Measurements from ENCODE around the gene ZNF81. TPM values are rescaled to one million over a fixed set of nuclear protein-coding genes. Genes with fewer than 3 reads are reported as not detected.

Gene ZNF81
- total and polyA plus RNA-seq, 11 donors: 2.5 to 8.9 (median 6.8) TPM

DNA sequence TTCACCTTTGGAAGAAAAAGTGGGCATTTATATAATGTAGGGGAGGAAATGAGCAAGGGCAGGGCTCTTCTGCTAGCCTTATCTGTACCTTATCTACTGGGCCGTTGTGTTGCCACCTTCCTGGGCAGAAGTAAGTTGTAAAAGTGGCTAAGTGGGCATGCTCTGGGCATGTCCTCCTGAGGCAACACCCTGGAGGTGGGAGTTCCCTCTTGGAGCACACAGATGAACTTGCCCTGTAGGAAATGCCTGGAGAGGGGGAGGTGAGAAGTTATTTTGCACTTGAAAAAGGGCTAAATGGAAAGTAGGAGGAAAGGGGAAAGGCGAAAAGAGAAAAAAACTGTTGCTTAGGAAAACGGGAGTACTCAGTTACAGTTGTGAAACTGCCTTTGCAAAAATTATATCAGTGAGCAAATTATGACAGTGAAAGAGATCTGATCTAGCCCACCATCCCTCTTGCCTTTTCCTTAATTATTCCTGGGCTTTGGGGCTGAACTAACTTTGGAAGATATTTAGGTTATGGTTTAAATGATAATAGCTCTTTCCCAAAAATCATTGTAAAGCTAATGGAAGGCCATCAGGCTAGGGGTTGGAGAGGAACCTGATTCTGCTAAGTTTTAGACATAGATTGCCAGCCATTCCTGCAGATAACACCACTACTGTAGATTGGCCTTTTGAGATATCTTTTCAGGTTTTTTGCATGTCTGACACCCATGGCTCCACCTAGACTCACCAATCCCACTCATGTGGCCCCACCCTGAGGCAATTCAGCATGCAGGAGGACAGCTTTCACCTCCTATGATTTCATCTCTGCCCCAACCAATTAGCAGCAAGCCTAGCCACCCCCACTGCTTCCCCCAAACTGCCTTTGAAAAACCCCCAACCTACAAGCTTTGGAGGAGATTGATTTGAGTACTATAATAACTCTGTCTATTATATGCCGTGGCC is 20.5 kb upstream of the ZNF81 start:
- H3K27me3 ChIP-seq: peaks cover 0 to 8% (median 0%) of the 10 kb centered on the region in 9 donors
- no peak for TF ChIP-seq POLR2A (IDR thresholded peaks at IDR 0.05)
- 44 to 50% (median 46%) methylated on average over 4 of the region's 4 CpGs for WGBS, 4 donors
- no peak overlapping the region for H3K4me3 ChIP-seq
- no peak overlapping the region for H3K27ac ChIP-seq
- ATAC-seq (no peak), DNase-seq (no peak)
- H3K9me3 ChIP-seq: no peaks in the 10 kb centered on the region
- H3K36me3 ChIP-seq: no peaks in the 10 kb centered on the region
- H3K4me1 ChIP-seq: no peaks in the 10 kb centered on the region
- intact Hi-C loops (cut with DNase I): no loop called here

DNA sequence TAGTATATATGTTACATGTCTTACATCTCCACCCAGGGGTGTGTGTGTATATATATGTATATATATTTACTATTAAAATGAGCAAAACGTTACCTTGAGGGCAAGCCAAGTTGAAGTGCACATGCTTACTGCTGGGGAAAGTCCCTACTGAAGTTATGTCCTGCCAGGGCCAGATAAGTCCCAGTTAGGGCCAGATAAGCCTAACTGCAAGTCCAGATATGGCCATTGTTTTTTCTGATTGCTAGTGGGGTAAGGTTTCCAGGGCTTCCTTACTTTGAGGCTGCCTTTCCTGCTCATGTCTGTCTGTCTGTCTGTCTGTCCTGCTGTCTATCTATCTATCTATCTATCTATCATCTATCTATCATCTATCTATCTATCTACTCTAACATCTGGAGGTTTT is 19.3 kb upstream of the ZNF81 start:
- ATAC-seq (no peak), DNase-seq (no peak)
- intact Hi-C loops (cut with DNase I): no loop called here
- no peak overlapping the region for H3K27ac ChIP-seq
- 4 to 22% (median 10%) methylated on average over 1 of the region's 1 CpG for WGBS, 4 donors
- no peak overlapping the region for H3K4me3 ChIP-seq
- H3K27me3 ChIP-seq: peaks cover 0 to 8% (median 0%) of the 10 kb centered on the region in 9 donors
- TF ChIP-seq, protein P1, sequence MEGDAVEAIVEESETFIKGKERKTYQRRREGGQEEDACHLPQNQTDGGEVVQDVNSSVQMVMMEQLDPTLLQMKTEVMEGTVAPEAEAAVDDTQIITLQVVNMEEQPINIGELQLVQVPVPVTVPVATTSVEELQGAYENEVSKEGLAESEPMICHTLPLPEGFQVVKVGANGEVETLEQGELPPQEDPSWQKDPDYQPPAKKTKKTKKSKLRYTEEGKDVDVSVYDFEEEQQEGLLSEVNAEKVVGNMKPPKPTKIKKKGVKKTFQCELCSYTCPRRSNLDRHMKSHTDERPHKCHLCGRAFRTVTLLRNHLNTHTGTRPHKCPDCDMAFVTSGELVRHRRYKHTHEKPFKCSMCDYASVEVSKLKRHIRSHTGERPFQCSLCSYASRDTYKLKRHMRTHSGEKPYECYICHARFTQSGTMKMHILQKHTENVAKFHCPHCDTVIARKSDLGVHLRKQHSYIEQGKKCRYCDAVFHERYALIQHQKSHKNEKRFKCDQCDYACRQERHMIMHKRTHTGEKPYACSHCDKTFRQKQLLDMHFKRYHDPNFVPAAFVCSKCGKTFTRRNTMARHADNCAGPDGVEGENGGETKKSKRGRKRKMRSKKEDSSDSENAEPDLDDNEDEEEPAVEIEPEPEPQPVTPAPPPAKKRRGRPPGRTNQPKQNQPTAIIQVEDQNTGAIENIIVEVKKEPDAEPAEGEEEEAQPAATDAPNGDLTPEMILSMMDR (IDR thresholded peaks at IDR 0.05): no peak
- TF ChIP-seq POLR2A (IDR thresholded peaks at IDR 0.05): no peak
- no peaks in the 10 kb centered on the region for H3K4me1 ChIP-seq
- no peaks in the 10 kb centered on the region for H3K9me3 ChIP-seq
- no peaks in the 10 kb centered on the region for H3K36me3 ChIP-seq

DNA sequence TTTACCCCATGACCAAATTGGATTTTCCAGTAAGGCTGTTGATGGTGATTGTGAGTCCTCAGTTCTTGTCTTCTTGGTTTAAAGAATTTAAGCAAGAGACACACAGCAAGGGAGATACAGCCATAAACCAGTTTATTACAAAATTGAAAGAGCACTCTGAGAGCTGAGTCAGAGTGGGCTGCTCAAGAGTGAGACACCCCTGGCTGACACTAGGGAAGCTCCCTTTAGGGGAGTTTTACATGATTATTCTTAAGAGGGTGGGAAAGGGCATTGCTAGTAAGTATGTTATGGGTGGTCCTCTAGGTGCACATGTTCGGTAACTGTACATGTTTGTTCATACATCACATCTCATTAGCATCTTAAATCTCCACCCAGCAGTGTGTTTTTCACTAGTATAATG is 18.8 kb upstream of the ZNF81 start:
- no peak overlapping the region for H3K27ac ChIP-seq
- no peak for ATAC-seq
- H3K36me3 ChIP-seq: no peaks in the 10 kb centered on the region
- no peaks in the 10 kb centered on the region for H3K4me1 ChIP-seq
- no peak overlapping the region for H3K4me3 ChIP-seq
- TF ChIP-seq POLR2A (IDR thresholded peaks at IDR 0.05): no peak
- TF ChIP-seq, protein P1 (IDR thresholded peaks at IDR 0.05): no peak
- no peak for DNase-seq
- 86 to 96% (median 92%) methylated on average over 1 of the region's 1 CpG for WGBS, 4 donors
- H3K9me3 ChIP-seq: no peaks in the 10 kb centered on the region
- peaks cover 0 to 8% (median 0%) of the 10 kb centered on the region in 9 donors for H3K27me3 ChIP-seq
- intact Hi-C loops (cut with DNase I): no loop called here

DNA sequence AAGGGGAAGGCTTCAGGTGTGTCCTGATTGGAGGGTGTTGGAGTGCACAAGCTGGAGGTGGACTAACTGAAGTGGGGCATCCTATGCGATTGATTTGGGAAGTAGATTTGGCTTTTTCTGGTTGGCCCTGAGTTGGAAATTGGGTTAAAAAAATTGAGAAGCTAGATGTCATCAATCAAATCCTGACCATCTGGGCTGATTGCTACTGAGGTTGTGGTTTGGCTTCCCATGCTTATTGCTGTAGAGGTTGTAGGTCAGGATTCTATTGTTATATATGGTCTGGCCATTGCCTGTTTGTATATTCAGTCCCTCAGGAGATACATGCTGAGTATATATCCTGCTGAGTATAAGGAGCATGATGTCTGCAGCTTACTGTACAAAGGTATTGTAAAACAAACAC is 7.7 kb upstream of the ZNF81 start:
- H3K4me1 ChIP-seq: no peaks in the 10 kb centered on the region
- DNase-seq: no peak
- no peaks in the 10 kb centered on the region for H3K27me3 ChIP-seq
- H3K9me3 ChIP-seq: no peaks in the 10 kb centered on the region
- no peak overlapping the region for H3K4me3 ChIP-seq
- no peak for ATAC-seq
- WGBS, 4 donors: 79 to 96% (median 86%) methylated on average over 1 of the region's 1 CpG
- no peaks in the 10 kb centered on the region for H3K36me3 ChIP-seq
- no peak for TF ChIP-seq POLR2A (IDR thresholded peaks at IDR 0.05)
- TF ChIP-seq, protein P1 (IDR thresholded peaks at IDR 0.05): no peak
- H3K27ac ChIP-seq: no peak overlapping the region
- intact Hi-C loops (cut with DNase I): no loop called here
